ENCODE data around the gene CEP170B.

The CEP170B gene

DNA sequence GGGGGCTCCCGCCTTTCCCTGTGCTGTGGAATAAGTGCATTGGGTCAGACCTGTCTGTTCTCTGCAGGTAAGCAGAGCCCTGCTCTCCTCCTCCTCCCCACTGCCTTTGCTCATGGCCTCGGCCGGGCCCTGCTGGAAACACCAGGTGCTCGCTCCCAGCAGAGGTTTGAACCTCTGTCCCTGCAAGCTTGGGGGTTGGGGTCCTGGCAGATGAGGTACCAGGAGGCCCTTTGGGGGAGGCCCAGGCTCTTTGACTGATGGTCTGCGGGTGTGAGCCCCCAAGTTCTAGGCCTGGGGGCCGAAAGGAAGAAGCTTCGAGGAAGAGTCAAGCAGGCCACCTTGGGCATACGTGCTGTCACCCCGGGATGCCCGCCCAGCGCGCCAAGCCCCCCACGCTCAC, 22.1 kb upstream of the CEP170B start:
- H3K27me3 Mint-ChIP-seq (ENCODE audit: low read depth, poor library complexity): peaks cover 99% of the 10 kb centered on the region
- no peak overlapping the region for H3K27ac Mint-ChIP-seq
- peaks cover 12% of the 10 kb centered on the region for H3K4me1 Mint-ChIP-seq
- no peak for DNase-seq
- H3K9me3 Mint-ChIP-seq: peaks cover 33% of the 10 kb centered on the region
- H3K36me3 Mint-ChIP-seq (ENCODE audit: low read depth): no peaks in the 10 kb centered on the region
- TF ChIP-seq, protein P1, sequence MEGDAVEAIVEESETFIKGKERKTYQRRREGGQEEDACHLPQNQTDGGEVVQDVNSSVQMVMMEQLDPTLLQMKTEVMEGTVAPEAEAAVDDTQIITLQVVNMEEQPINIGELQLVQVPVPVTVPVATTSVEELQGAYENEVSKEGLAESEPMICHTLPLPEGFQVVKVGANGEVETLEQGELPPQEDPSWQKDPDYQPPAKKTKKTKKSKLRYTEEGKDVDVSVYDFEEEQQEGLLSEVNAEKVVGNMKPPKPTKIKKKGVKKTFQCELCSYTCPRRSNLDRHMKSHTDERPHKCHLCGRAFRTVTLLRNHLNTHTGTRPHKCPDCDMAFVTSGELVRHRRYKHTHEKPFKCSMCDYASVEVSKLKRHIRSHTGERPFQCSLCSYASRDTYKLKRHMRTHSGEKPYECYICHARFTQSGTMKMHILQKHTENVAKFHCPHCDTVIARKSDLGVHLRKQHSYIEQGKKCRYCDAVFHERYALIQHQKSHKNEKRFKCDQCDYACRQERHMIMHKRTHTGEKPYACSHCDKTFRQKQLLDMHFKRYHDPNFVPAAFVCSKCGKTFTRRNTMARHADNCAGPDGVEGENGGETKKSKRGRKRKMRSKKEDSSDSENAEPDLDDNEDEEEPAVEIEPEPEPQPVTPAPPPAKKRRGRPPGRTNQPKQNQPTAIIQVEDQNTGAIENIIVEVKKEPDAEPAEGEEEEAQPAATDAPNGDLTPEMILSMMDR (IDR thresholded peaks at IDR 0.05): no peak
- H3K4me3 Mint-ChIP-seq: no peak overlapping the region

GRCh38 chr14:104843442-104844305, 21.4 kb upstream of the CEP170B start:
- TF ChIP-seq, protein P1 (IDR thresholded peaks at IDR 0.05): no peak
- peaks cover 29% of the 10 kb centered on the region for H3K9me3 Mint-ChIP-seq
- peak; percentile 58 for DNase-seq
- H3K4me1 Mint-ChIP-seq: peaks cover 12% of the 10 kb centered on the region
- H3K36me3 Mint-ChIP-seq (ENCODE audit: low read depth): no peaks in the 10 kb centered on the region
- peak overlapping the region; percentile 77 for H3K4me3 Mint-ChIP-seq
- H3K27me3 Mint-ChIP-seq (ENCODE audit: low read depth, poor library complexity): peaks cover 100% of the 10 kb centered on the region
- H3K27ac Mint-ChIP-seq: no peak overlapping the region

DNA sequence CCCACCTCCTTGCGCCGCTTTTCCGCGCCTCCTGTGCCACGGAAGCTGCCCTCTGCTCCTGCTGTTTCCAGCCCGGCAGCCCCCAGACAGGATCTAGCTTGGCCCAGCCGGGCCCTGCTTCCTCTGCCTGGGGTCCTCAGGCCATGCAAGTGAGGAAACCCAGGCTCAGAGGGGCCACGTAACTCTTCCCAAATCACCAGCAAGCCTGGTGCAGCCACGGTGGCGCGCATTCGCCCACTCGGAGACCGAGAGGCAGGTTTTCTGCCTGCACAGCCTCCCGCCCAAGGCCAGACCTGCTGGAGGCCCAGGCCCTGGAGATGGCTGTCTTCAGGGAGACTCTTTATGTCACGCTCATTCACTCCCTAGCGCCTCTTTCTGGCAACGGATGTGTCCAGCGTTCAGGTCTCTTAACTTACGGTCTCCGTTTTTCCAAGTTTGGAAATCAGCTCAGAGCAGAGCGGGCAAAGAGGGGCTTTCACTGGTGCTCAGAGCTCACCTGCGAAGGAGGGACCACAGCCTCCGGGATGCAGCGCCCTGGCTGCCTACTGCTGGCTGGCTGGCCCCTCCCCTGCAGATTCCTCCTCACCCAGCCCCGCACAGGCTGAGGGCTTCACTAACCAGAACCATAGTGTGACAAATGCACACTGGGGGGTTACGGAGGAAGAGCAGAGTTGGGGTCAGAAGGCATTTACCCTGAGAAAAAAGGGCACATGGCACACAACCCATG, 20.6 kb upstream of the CEP170B start:
- H3K27ac Mint-ChIP-seq: no peak overlapping the region

GRCh38 chr14:104845033-104845666, 19.9 kb upstream of the CEP170B start:
- Mint-ChIP-seq H3K27ac (no peak overlapping the region), H3K4me1 (peaks cover 12% of the 10 kb centered on the region), H3K36me3 (ENCODE audit: low read depth) (no peaks in the 10 kb centered on the region), H3K27me3 (ENCODE audit: low read depth, poor library complexity) (peaks cover 97% of the 10 kb centered on the region), H3K4me3 (no peak overlapping the region), H3K9me3 (peaks cover 23% of the 10 kb centered on the region)
- DNase-seq: no peak
- TF ChIP-seq, protein P1 (IDR thresholded peaks at IDR 0.05): no peak

More for the DNA sequence above, 20.6 kb upstream of the CEP170B start:
- Mint-ChIP-seq H3K36me3 (ENCODE audit: low read depth) (no peaks in the 10 kb centered on the region), H3K9me3 (peaks cover 23% of the 10 kb centered on the region), H3K4me1 (peaks cover 12% of the 10 kb centered on the region), H3K27me3 (ENCODE audit: low read depth, poor library complexity) (peaks cover 99% of the 10 kb centered on the region), H3K4me3 (peak overlapping the region; percentile 77)
- DNase-seq: no peak
- TF ChIP-seq, protein P1 (IDR thresholded peaks at IDR 0.05): no peak

- no peak for DNase-seq
- Mint-ChIP-seq H3K27ac (peak overlapping the region; percentile 37), H3K36me3 (ENCODE audit: low read depth) (no peaks in the 10 kb centered on the region), H3K4me1 (peaks cover 12% of the 10 kb centered on the region), H3K9me3 (peaks cover 15% of the 10 kb centered on the region), H3K4me3 (no peak overlapping the region), H3K27me3 (ENCODE audit: low read depth, poor library complexity) (peaks cover 97% of the 10 kb centered on the region)
- TF ChIP-seq, protein P1 (IDR thresholded peaks at IDR 0.05): no peak
Observed at GRCh38 chr14:104845834-104846441, 19.1 kb upstream of the CEP170B start.

All from nephron progenitor cell (in vitro differentiated cells).